ENCODE results near the gene TTLL10. TPM values are rescaled to one million over a fixed set of nuclear protein-coding genes. Genes with fewer than 3 reads are reported as not detected.
A peak's percentile ranks its signal among the peaks of the same experiment; 100 is the strongest.

The TTLL10 gene
- total RNA-seq, 3 donors from 2014 or later = 0.32 to 4.4 (median 1.8) TPM

- ATAC-seq = peak; percentile 74
- H3K36me3 ChIP-seq (ENCODE audit: low read depth) = peaks cover 7% of the 10 kb centered on the region
Measured at GRCh38 chr1:1230656-1231399, 57.1 kb downstream of the TTLL10 start.

GRCh38 chr1:1231400-1232207 lies 57.9 kb downstream of the TTLL10 start, which contains the start of gene SDF4:
SDF4 (minus strand) TSS chr1:1232001; CDS start chr1:1228772, 3,229 bp downstream.
- Histone ChIP-seq H3K4me3 (peak within 1 kb of the TSS; percentile 98), H3K36me3 (ENCODE audit: low read depth) (peaks cover 3% of the 10 kb centered on the region), H3K9me3 (no peaks in the 10 kb centered on the region), H3K4me1 (ENCODE audit: low read depth) (peaks cover 27% of the 10 kb centered on the region)
- intact Hi-C loops (cut with DNase I, micrococcal nuclease) = no loop called here
- DNase-seq (peak; percentile 96 to 98 (median 98)), ATAC-seq (peak; percentile 93)
- no peak for TF ChIP-seq CTCF (IDR thresholded peaks at IDR 0.05)

More at GRCh38 chr1:1230656-1231399, 57.1 kb downstream of the TTLL10 start:
- Histone ChIP-seq H3K4me1 (ENCODE audit: low read depth) (peaks cover 27% of the 10 kb centered on the region), H3K9me3 (no peaks in the 10 kb centered on the region), H3K4me3 (peak overlapping the region; percentile 98)
- peak in 2 of 3 donors; percentile 56 to 79 for DNase-seq
- no peak for TF ChIP-seq CTCF (IDR thresholded peaks at IDR 0.05)
- intact Hi-C loops (cut with DNase I, micrococcal nuclease) = no loop called here

- Histone ChIP-seq H3K4me1 (ENCODE audit: low read depth) (peaks cover 32% of the 10 kb centered on the region), H3K4me3 (peak within 1 kb of the TSS; percentile 98), H3K36me3 (ENCODE audit: low read depth) (peaks cover 3% of the 10 kb centered on the region), H3K9me3 (no peaks in the 10 kb centered on the region)
- intact Hi-C loops (cut with DNase I, micrococcal nuclease) = no loop called here
- no peak for ATAC-seq
- no peak for TF ChIP-seq CTCF (IDR thresholded peaks at IDR 0.05)
- DNase-seq = peak in 1 of 3 donors; percentile 69
Measured at GRCh38 chr1:1232208-1232795, 58.6 kb downstream of the TTLL10 start, which contains the start of gene B3GALT6. B3GALT6 (plus strand) TSS chr1:1232237; CDS start chr1:1232279, 42 bp downstream.

GRCh38 chr1:1232796-1233566 lies 59.3 kb downstream of the TTLL10 start:
- ATAC-seq (no peak), DNase-seq (peak in 1 of 3 donors; percentile 68)
- Histone ChIP-seq H3K4me3 (no peak overlapping the region), H3K4me1 (ENCODE audit: low read depth) (peaks cover 38% of the 10 kb centered on the region), H3K9me3 (no peaks in the 10 kb centered on the region), H3K36me3 (ENCODE audit: low read depth) (peaks cover 3% of the 10 kb centered on the region)
- no peak for TF ChIP-seq CTCF (IDR thresholded peaks at IDR 0.05)
- intact Hi-C loops (cut with DNase I, micrococcal nuclease) = no loop called here

- ATAC-seq (no peak), DNase-seq (no peak)
- intact Hi-C loops (cut with DNase I, micrococcal nuclease) = no loop called here
- Histone ChIP-seq H3K36me3 (ENCODE audit: low read depth) (peaks cover 2% of the 10 kb centered on the region), H3K9me3 (no peaks in the 10 kb centered on the region), H3K4me1 (ENCODE audit: low read depth) (peaks cover 44% of the 10 kb centered on the region), H3K4me3 (no peak overlapping the region)
- no peak for TF ChIP-seq CTCF (IDR thresholded peaks at IDR 0.05)
Measured at GRCh38 chr1:1233567-1233892, 59.9 kb downstream of the TTLL10 start.

All from mucosa of descending colon (tissue), 3 donors.